Activated CD4-positive, alpha-beta T cell treated with anti-CD3 and anti-CD28 coated beads, Interleukin-2, amount 50 U/mL, for 4 hours (primary cell): ENCODE data around the gene DIAPH3.
"Not testable (repeated sequence)": the region's sequence is repeated elsewhere in the genome, so short reads cannot be mapped to it uniquely, and the experiment has no call there.

Experiments
- DNase-seq, 2 experiments: peaks; one replicate each; pipeline ENCODE4 v3.0.0-alpha.2; 2020

Gene DIAPH3

GRCh38 chr13:60094385-60095088, 69.2 kb downstream of the DIAPH3 start:
- no peak for DNase-seq

GRCh38 chr13:60093425-60094019, 70.2 kb downstream of the DIAPH3 start:
- DNase-seq, result no peak

- no peak for DNase-seq
Measured at GRCh38 chr13:60091573-60091972, 72.2 kb downstream of the DIAPH3 start.

DNA sequence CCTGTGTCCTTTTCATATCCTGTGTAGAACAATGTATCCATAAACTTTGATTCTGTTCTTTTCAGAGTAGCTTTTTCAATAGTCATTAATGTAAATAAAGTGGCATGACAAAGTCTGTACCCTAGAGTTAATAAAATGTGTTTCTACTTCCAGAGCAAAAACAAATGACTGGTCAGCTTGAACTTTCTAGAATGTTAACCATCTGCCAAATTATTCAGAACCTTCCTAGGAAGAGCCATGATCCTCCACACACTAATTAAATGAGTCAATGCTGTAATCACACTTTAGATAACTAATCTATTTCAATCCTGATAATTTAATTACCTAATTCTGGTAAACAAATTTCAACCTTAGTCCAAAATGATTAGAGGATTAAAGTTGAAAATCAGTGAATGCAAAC, 73.2 kb downstream of the DIAPH3 start:
- no peak for DNase-seq

- not testable (repeated sequence) for DNase-seq
Measured at GRCh38 chr13:60083780-60084179, 79.9 kb downstream of the DIAPH3 start.

- DNase-seq, result no peak
Measured at GRCh38 chr13:60080850-60081249, 82.9 kb downstream of the DIAPH3 start.

GRCh38 chr13:60078226-60078625, 85.5 kb downstream of the DIAPH3 start:
- DNase-seq, result no peak

GRCh38 chr13:60075850-60076249, 87.9 kb downstream of the DIAPH3 start:
- DNase-seq, result no peak

- no peak for DNase-seq
Measured at GRCh38 chr13:60074397-60074796, 89.3 kb downstream of the DIAPH3 start.

DNA sequence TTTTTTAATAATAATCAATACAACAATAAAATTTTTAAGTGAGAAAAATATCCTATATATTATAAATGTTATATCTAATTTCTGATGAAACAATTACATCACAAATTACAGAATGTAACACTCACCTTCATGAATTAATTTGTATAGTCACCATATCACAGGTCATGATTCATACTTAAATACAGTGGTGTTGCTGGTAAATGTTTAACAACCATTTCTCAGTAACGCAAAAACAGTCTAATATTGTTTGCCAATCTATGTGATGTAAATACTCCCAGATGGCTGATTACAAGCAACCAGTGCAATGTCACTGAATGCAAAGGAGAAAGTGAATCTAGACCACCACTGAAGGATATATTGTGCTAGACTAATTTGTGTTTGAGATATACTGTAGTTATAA, 97.5 kb downstream of the DIAPH3 start:
- no peak for DNase-seq

DNA sequence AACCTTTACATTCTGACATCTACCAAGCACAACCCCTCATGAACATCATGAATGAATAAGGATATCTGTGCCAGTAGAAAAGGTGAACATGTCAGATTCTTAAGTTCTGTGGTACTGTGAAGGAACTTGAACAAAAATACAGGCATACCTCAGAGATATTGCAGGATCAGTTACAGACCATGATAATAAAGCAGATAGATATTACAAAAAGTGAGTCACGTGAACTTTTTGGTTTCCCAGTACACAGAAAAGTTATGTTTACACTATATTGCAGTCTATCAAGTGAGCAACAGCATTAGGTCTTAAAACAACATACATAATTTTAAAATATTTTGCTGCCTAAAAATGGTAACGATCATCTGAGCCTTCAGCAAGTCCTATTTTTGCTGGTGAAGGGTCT, 101.2 kb downstream of the DIAPH3 start:
- DNase-seq, result no peak

DNA sequence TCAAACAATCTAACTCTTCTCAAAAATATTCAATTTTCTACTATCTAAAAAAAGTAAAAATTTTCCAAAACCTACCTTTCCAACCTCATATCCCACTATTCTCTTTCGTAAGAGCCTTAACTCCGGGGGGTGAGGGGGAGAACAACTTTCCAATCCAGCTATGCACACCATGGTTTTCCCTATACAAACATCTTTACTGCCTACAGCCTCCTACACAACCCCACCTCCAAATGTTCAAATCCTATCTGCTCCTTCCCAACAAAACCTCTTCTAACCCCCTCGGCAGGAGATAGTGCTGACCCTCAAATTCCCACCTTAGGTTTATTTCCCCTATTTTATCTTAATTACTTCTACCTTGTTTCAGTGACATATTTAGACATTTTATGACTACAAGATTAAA, 102.0 kb downstream of the DIAPH3 start:
- DNase-seq, result no peak

DNA sequence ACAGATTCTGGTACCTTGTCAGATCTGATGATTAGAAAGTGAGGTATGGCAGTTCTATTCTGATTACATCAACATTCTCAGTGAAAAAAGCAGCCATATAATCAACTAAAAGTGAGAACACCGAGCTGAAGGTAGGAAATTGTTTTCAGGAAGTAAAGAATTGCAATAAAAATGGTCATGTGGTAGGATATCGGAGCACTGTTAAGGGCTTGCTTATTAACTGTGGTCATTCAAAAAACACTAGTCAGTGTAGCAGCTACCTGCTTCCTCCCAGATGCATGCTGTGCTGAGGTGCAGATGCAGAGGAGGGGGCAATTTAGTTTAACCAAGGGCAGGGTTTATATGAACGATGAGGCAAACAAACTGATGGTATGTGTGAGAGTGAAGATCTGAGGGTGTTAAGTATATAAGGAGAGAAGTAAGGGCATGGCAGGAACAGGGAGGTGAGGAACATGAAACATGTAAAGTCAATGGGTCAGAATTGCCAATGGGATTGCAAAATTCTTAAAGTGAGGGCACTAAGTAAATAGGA, 111.9 kb downstream of the DIAPH3 start:
- DNase-seq, result no peak

DNA sequence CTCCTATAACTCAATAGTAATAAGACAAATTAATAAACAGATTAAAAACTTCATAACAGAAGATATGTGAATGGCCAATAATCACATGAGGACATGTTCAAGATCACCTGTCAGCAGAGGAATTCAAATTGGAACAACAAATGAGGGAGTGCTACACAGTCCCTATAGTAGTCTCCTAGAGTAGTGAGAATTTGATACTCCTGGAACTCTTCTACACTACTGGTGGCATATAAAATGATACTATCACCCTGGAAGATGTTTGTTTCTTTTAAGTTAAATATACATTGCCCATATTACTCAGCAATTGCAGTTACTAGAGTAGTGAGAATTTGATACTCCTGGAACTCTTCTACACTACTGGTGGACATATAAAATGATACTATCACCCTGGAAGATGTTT, 115.4 kb downstream of the DIAPH3 start:
- DNase-seq, result not testable (repeated sequence)

DNA sequence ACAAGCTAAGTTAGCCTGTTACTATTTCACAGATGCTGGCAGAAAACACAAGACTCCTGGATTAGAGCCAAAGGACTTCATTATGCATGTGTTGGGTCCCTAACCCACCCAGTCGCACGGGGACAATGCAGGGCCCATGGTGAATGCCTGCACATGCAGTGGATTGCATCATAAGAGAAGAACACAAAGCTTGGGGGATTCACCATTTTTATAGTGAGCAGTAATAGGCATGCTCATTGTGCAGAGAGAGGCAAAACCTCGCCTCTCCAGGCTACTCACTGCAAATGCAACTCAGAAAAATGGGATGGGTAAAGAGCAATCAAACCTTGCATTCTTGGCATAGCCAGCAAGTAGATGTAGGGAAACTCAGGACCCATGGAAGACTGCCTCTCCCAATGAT, 115.8 kb downstream of the DIAPH3 start:
- no peak for DNase-seq

DNA sequence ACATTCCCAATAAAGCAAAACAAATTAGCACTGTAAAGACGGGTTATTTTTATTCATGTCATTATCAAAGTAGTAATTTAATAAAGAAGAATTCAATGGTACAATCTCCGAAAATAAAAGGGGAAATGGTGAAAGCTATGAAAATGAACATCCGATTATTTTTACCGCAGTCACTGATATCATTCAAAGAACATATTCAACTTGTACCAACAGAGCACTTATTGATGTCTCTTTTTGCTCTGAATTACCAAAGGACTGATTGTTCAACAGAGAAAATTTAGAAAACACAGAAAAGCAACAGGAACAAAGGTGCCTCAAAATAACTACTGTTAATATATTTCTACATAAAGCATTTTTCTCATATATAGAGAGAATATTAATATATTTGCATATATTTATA, 119.4 kb downstream of the DIAPH3 start:
- DNase-seq, result no peak

GRCh38 chr13:60043262-60043661, 120.5 kb downstream of the DIAPH3 start:
- no peak for DNase-seq

GRCh38 chr13:60040668-60041067, 123.1 kb downstream of the DIAPH3 start:
- not testable (repeated sequence) for DNase-seq

GRCh38 chr13:60035874-60036273, 127.9 kb downstream of the DIAPH3 start:
- DNase-seq, result no peak

DNA sequence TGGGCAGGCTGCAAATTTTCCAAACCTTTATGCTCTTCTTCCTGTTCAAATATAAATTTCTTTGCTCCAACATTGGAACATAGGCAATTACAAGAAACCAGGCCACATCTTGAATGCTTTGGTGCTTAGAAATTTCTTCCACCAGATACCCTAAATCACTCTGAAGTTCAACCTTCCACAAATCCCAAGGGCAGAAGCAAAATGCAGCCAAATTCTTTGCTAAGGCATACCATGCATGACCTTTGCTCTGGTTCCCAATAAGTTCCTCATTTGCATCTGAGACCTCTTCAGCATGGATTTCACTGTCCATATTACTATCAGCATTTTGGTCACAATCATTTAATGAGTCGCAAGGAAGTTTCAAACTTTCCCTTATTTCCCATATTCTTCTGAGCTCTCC, 130.9 kb downstream of the DIAPH3 start:
- no peak for DNase-seq

DNA sequence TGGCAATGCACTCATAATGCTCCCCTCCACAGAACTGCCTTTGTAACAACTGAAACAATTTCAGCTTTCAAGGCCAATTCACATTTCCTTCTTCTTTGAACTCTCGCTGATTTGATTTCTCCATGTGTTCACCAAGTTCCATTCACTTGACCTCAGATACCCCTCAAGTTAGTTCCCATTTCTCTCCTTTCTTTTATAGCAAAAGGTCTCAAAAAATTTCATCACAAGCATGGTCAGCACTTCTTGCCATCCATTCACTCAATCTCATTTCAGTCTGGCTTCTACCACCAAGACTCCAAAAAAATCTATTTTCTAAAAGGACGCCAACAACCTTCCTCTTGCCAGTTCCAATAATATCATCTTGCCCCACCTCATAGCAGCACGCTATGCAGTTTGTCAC, 135.7 kb downstream of the DIAPH3 start:
- no peak for DNase-seq

GRCh38 chr13:60026286-60026685, 137.4 kb downstream of the DIAPH3 start:
- DNase-seq, result no peak

DNA sequence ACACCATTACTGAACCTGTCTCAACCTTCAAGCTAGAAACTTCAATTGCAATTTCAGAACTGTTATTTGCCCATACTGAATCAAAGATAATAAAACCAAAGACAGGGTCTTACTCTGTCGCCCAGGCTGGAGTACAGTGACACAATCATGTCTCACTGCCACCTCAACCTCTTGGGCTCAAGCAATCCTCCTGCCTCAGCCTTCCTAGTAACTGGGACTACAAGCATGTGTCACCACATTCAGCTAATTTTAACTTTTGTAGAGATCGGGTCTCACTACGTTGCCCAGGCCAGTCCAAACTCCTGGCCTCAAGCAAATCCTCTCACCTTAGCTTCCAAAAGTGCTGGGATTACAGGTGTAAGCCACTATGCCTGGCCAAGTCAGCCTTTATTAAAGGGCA, 143.4 kb downstream of the DIAPH3 start:
- DNase-seq, result no peak

DNA sequence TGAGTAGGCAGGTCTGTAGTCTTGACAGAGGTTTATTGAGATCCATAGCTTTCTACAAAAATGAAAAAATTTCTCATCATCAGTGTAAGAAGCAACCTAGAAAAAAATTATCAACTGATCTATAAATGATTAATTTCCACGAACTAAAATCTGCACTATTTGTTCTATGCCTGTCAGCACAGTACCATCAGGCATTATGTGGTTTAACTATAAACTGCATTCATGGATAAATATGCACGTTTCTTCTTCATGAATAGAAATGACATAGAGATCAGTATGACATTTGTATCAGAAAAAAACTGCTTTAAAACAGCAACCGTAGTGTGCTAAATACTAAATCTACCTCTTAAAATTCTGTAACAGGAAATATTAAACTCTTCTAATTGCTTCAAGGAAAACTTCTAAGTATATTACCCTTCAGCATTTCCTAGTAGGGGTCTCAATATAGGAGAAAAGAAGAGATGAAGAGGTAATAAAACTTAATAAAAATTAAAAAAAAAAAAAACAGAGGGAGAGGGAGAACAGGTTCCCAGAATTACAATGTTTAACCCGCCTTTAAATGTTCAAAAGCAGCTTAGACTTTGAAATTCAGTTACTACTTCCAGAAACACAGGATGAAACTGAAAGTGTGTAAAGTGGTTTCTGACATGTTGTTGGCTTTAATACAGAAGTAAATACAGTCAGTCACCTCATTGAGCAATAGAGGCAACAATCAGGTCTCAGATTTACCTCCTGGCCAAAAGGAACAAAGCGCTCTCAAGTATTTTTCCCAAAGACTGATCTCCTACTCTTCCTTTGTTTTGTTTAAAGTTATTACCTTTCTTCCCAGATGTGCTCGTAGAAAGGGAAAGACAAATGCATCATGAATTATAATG, 144.4 kb downstream of the DIAPH3 start:
- DNase-seq, result no peak
